H1 (cell line): ENCODE data around the gene COL8A1. TPM values are rescaled to one million over a fixed set of nuclear protein-coding genes. Genes with fewer than 3 reads are reported as not detected.

Source experiments
- CTCF ChIA-PET: fragments of 300-600 bp; sonication (Branson Sonifier 250); formaldehyde crosslinking; loops from one replicate; lab custom pipeline; 2021; ENCODE audit not compliant: partially characterized antibody; lab: Charles Lee
- POLR2A ChIA-PET: fragments of 300-600 bp; sonication (Branson Sonifier 250); formaldehyde crosslinking; loops from one replicate; lab custom pipeline; 2021; ENCODE audit warnings: inconsistent platforms; ENCODE audit not compliant: partially characterized antibody; lab: Charles Lee
- DNase-seq, 2 experiments: peaks; one replicate each; pipeline versions ENCODE4 v3.0.0 to v3.0.0-alpha.2; 2010 to 2022; ENCODE audit warnings: low spot score in 2 of 2, low read depth in 1 of 2, mixed read lengths in 1 of 2
- FAIRE-seq: peaks from 2 replicates; lab custom pipeline; 2011; peaks lifted over from hg19 to GRCh38; lab: Jason Lieb, UNC
- H2AFZ ChIP-seq: 2 replicates; pipeline ENCODE4 v1.8.1; 2012; ENCODE audit warnings: low read length, inconsistent platforms
- H2AK5ac ChIP-seq: 2 replicates; pipeline ENCODE4 v1.6.1; 2013; ENCODE audit warnings: low read depth, low read length
- H2BK120ac ChIP-seq: replicated peaks from 2 replicates; pipeline ENCODE3; 2013; ENCODE audit warnings: low read depth, low read length, inconsistent platforms
- H2BK12ac ChIP-seq: 2 replicates; pipeline ENCODE4 v1.6.1; 2013; ENCODE audit warnings: low read depth, low read length
- H2BK15ac ChIP-seq: 2 replicates; pipeline ENCODE4 v1.6.1; 2013; ENCODE audit warnings: low read length
- H2BK20ac ChIP-seq: 2 replicates; pipeline ENCODE4 v1.6.1; 2013; ENCODE audit warnings: low read length
- H2BK5ac ChIP-seq: 2 replicates; pipeline ENCODE4 v1.6.1; 2013; ENCODE audit warnings: low read depth, low read length
- H3K14ac ChIP-seq: 2 replicates; pipeline ENCODE4 v1.6.1; 2013; ENCODE audit warnings: inconsistent platforms; ENCODE audit not compliant: insufficient read length
- H3K18ac ChIP-seq: 2 replicates; pipeline ENCODE4 v1.6.1; 2013; ENCODE audit warnings: low read length; ENCODE audit errors: extremely low read depth
- H3K23ac ChIP-seq: 2 replicates; pipeline ENCODE4 v1.6.1; 2013; ENCODE audit warnings: inconsistent platforms; ENCODE audit not compliant: insufficient read length
- H3K23me2 ChIP-seq: 2 replicates; pipeline ENCODE4 v1.6.1; 2013; ENCODE audit warnings: low read depth, low read length
- H3K27ac ChIP-seq: 2 replicates; pipeline ENCODE4 v1.6.1; 2011; ENCODE audit warnings: low read depth, low read length, inconsistent platforms
- H3K27me3 ChIP-seq, 4 experiments: replicated peaks in 1 of 4; 1 replicate in 1 of 4; 2 replicates in 3 of 4; pipeline versions ENCODE4 v1.6.1 to v1.8.1; 2011 to 2013; ENCODE audit warnings: low read length in 3 of 4, mild to moderate bottlenecking in 3 of 4, inconsistent platforms in 2 of 4, mixed read lengths in 2 of 4, moderate library complexity in 1 of 4; ENCODE audit not compliant: control insufficient read depth in 3 of 4, insufficient read depth in 3 of 4; ENCODE audit errors: extremely low read depth in 1 of 4
- H3K36me3 ChIP-seq, 4 experiments: 2 replicates each; pipeline versions ENCODE4 v1.6.1 to v1.8.1; 2011 to 2013; ENCODE audit warnings: mild to moderate bottlenecking in 4 of 4, low read length in 3 of 4, moderate library complexity in 2 of 4, control low read depth in 1 of 4, inconsistent platforms in 1 of 4; ENCODE audit not compliant: insufficient read depth in 4 of 4, control insufficient read depth in 2 of 4
- H3K4ac ChIP-seq: replicated peaks from 2 replicates; pipeline ENCODE3; 2013; ENCODE audit warnings: low read length, low read depth, mixed read lengths, inconsistent platforms; ENCODE audit not compliant: insufficient read length
- H3K4me1 ChIP-seq, 4 experiments: replicated peaks in 1 of 4; 1 replicate in 1 of 4; 2 replicates in 3 of 4; pipeline versions ENCODE4 v1.6.1 to v1.8.1; 2011 to 2013; ENCODE audit warnings: low read length in 3 of 4, inconsistent platforms in 2 of 4, mixed read lengths in 1 of 4; ENCODE audit not compliant: insufficient read depth in 4 of 4, control insufficient read depth in 3 of 4
- H3K4me2 ChIP-seq, 2 experiments: 2 replicates each; pipeline versions ENCODE4 v1.6.1 to v1.8.1; 2011 to 2013; ENCODE audit warnings: low read depth in 2 of 2, low read length in 2 of 2, control low read depth in 1 of 2, inconsistent platforms in 1 of 2, mild to moderate bottlenecking in 1 of 2; ENCODE audit not compliant: insufficient read depth in 1 of 2
- H3K4me3 ChIP-seq, 4 experiments: fragments of 200-600, 300-600 bp in 1 of 4; sonication (generic), shearing (Covaris generic), sonication (Bioruptor Twin) in 1 of 4; 2 replicates each; pipeline versions ENCODE4 v1.5.1 to v1.8.1; 2011 to 2016; ENCODE audit warnings: low read length in 4 of 4, low read depth in 3 of 4, control low read depth in 2 of 4, inconsistent platforms in 2 of 4, mild to moderate bottlenecking in 2 of 4, mixed read lengths in 1 of 4, moderate library complexity in 1 of 4; ENCODE audit not compliant: insufficient read depth in 2 of 4; ENCODE audit errors: extremely low read depth in 1 of 4
- H3K56ac ChIP-seq: replicated peaks from 2 replicates; pipeline ENCODE3; 2013; ENCODE audit warnings: low read depth, mild to moderate bottlenecking, mixed read lengths, low read length, inconsistent platforms; ENCODE audit not compliant: insufficient read length
- H3K79me1 ChIP-seq: 2 replicates; pipeline ENCODE4 v1.6.1; 2013; ENCODE audit warnings: low read depth, low read length, control low read depth
- H3K79me2 ChIP-seq, 2 experiments: 2 replicates each; pipeline versions ENCODE4 v1.6.1 to v1.8.1; 2012 to 2013; ENCODE audit warnings: low read length in 2 of 2, mild to moderate bottlenecking in 2 of 2, inconsistent platforms in 1 of 2; ENCODE audit not compliant: insufficient read depth in 2 of 2, control insufficient read depth in 1 of 2
- H3K9ac ChIP-seq, 4 experiments: replicated peaks in 1 of 4; 1 replicate in 1 of 4; 2 replicates in 3 of 4; pipeline versions ENCODE4 v1.6.1 to v1.8.1; 2011 to 2013; ENCODE audit warnings: low read depth in 3 of 4, low read length in 3 of 4, control low read depth in 2 of 4, mild to moderate bottlenecking in 2 of 4, moderate library complexity in 2 of 4, inconsistent platforms in 1 of 4; ENCODE audit errors: extremely low read depth in 1 of 4
- H3K9me3 ChIP-seq, 2 experiments: 2 replicates each; pipeline versions ENCODE4 v1.6.1 to v1.8.1; 2012 to 2013; ENCODE audit warnings: mild to moderate bottlenecking in 2 of 2, moderate library complexity in 2 of 2, control low read depth in 1 of 2, inconsistent platforms in 1 of 2, low read depth in 1 of 2, low read length in 1 of 2, mixed read lengths in 1 of 2; ENCODE audit not compliant: insufficient read depth in 2 of 2
- H4K20me1 ChIP-seq, 2 experiments: replicated peaks in 1 of 2; 2 replicates each; pipeline versions ENCODE3 to v1.8.1; 2011 to 2013; ENCODE audit warnings: inconsistent platforms in 2 of 2, low read length in 2 of 2, mild to moderate bottlenecking in 1 of 2; ENCODE audit not compliant: insufficient read depth in 2 of 2, control insufficient read depth in 1 of 2
- H4K5ac ChIP-seq: 2 replicates; pipeline ENCODE4 v1.6.1; 2013; ENCODE audit warnings: low read length, low read depth, mixed read lengths, inconsistent platforms; ENCODE audit not compliant: insufficient read length
- H4K8ac ChIP-seq: 2 replicates; pipeline ENCODE4 v1.8.0; 2013; ENCODE audit warnings: mild to moderate bottlenecking, moderate library complexity, low read length, inconsistent platforms; ENCODE audit not compliant: insufficient read depth; ENCODE audit errors: extremely low read depth
- H4K91ac ChIP-seq: replicated peaks from 2 replicates; pipeline ENCODE3; 2013; ENCODE audit warnings: low read length, mixed read lengths, inconsistent platforms; ENCODE audit not compliant: insufficient read length
- ATF2 ChIP-seq: IDR thresholded peaks from 2 replicates; pipeline ENCODE4 v1.6.1; 2012; ENCODE audit warnings: low read length, inconsistent platforms
- EGR1 ChIP-seq: IDR thresholded peaks from 2 replicates; pipeline ENCODE4 v1.6.1; 2011; ENCODE audit warnings: low read depth, low read length, borderline replicate concordance
- KDM4A ChIP-seq: IDR thresholded peaks from one replicate; pipeline ENCODE4 v1.7.1; 2012; ENCODE audit warnings: low read depth, mild to moderate bottlenecking, moderate library complexity, low read length, inconsistent platforms; ENCODE audit not compliant: severe bottlenecking
- KDM5A ChIP-seq: fragments of 200-600 bp; IDR thresholded peaks from 2 replicates; pipeline ENCODE4 v1.7.1; 2012; ENCODE audit warnings: mild to moderate bottlenecking, low read length, inconsistent platforms, mixed read lengths
- SIX5 ChIP-seq: IDR thresholded peaks from 2 replicates; pipeline ENCODE4 v1.6.1; 2011; ENCODE audit warnings: mild to moderate bottlenecking, low read depth, low read length
- TAF1 ChIP-seq: IDR thresholded peaks from 2 replicates; pipeline ENCODE4 v1.6.1; 2011; ENCODE audit warnings: mild to moderate bottlenecking, low read depth, low read length
- WGBS, 2 experiments: shearing (Covaris generic) in 1 of 2; methylation state at CpG; one replicate each; pipeline versions ENCODE4 v1.1.6 to v1.1.7; 2013 to 2015; ENCODE audit warnings: low lambda C conversion rate in 2 of 2, mixed read lengths in 2 of 2, inconsistent platforms in 1 of 2, low coverage in 1 of 2, missing lambda C conversion rate in 1 of 2; ENCODE audit not compliant: insufficient replicate concordance in 2 of 2, insufficient coverage in 1 of 2, insufficient read length in 1 of 2; ENCODE audit errors: extremely low coverage in 1 of 2, missing lambda C conversion rate in 1 of 2; 5-methylcytosine and 5-hydroxymethylcytosine counted together
- polyA plus RNA-seq, 7 experiments: library from polyadenylated mRNA; depleted of rRNA in 3 of 7; stranded (reverse) in 5 of 7; unstranded in 2 of 7; fragments of >200 nt in 5 of 7; fragments of 200-250 nt in 2 of 7; gene quantifications; 1 replicate in 5 of 7; 2 replicates in 1 of 7; 4 replicates in 1 of 7; pipeline versions ENCODE4 v1.2.1 to v1.2.3, GENCODE V29; 2011 to 2013; ENCODE audit warnings: missing spikeins in 2 of 7, mixed read lengths in 2 of 7
- total RNA-seq: library from RNA; stranded (reverse); fragmentation: NEBNext Ultra II Directional; extraction: Animal tissue kit (Norgen Biotek cat#: 25700); gene quantifications from 2 replicates; pipeline ENCODE4 v1.2.1, GENCODE V29; 2021

COL8A1 gene
- total and polyA plus RNA-seq, 2 of the 8 experiments (the other 6 are each of a cell fraction or from before 2014, with no cell fraction given): 0.21 to 1.2 TPM

GRCh38 chr3:99665017-99665416 is 26.6 kb downstream of the COL8A1 start:
- Histone ChIP-seq H3K9me3 (no peaks in the 10 kb centered on the region), H4K8ac (no peak overlapping the region), H3K27ac (no peak overlapping the region), H3K4me2 (no peak overlapping the region), H2BK5ac (no peak overlapping the region), H3K23ac (no peak overlapping the region), H3K4me3 (no peak overlapping the region), H3K23me2 (no peaks in the 10 kb centered on the region), H3K36me3 (no peaks in the 10 kb centered on the region), H3K9ac (no peak overlapping the region), H3K79me2 (no peaks in the 10 kb centered on the region), H2BK12ac (no peak overlapping the region), H2BK15ac (no peak overlapping the region), H4K91ac (no peak overlapping the region), H2AK5ac (no peak overlapping the region), H4K5ac (no peak overlapping the region), H2BK120ac (no peak overlapping the region), H3K4me1 (peaks cover 0 to 3% (median 1%) of the 10 kb centered on the region in 4 experiments; a peak in 1 of 7 replicates), H3K14ac (no peak overlapping the region), H2BK20ac (no peak overlapping the region), H3K27me3 (no peaks in the 10 kb centered on the region), H4K20me1 (no peaks in the 10 kb centered on the region), H3K79me1 (no peaks in the 10 kb centered on the region), H2AFZ (no peak overlapping the region), H3K56ac (no peak overlapping the region), H3K4ac (no peak overlapping the region), H3K18ac (no peak overlapping the region)
- TF ChIP-seq ATF2 (no peak), EGR1 (no peak), TAF1 (no peak), KDM5A (no peak), SIX5 (no peak), KDM4A (no peak)
- 93% methylated on average over 1 of the region's 1 CpG; no CpG with 5 or more reads in 1 of the 2 experiments for WGBS, 2 experiments
- ChIA-PET POLR2A (no interaction called here), CTCF (interaction anchor here (1.0 to 1.4 kb wide), 3 partner anchors 18 to 23 kb away, joined by 3 to 5 read pairs (median 5); no protein-coding TSS in a partner anchor)
- no peak for FAIRE-seq
- DNase-seq: no peak
